ENCODE measurements around the gene DUSP5.

DNA sequence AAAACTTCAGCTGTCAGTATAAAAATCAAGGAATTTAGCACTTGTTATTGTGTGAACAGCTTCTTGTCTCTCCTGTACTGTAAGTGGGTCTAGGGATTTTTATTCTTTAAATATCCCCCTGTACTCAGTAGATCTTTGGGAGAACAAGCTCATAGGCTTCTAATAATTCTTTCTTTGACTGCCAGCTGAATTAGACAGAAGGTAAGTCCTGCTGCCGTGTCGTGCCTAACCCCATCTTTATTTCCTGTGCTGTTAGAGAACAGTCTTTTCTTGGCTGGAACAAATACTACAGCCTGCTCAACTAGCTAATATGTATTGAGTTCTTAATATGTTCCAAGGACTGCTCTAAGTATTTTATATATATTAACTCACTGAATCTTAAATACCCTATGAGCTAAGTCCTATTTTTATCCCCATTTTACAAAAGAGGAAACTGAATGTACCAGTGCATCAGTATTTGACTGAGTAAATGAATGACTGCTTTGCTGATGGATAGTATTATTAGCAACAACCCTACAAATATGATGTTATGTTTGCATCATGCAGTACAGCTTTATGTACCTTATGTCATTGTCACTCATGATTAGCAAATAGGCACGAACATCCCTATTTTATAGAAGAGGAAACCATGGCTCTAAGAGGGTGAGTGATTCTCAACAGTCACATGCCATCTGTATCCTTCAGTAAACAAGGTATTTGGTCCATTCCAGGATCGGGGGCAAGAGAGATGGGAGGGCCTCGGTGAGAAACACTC is 5.5 kb upstream of the DUSP5 start:
- TF ChIP-seq EZH2 (IDR thresholded peaks at IDR 0.05; ENCODE audit: borderline replicate concordance, low read length): no peak
- TF ChIP-seq, protein P1, sequence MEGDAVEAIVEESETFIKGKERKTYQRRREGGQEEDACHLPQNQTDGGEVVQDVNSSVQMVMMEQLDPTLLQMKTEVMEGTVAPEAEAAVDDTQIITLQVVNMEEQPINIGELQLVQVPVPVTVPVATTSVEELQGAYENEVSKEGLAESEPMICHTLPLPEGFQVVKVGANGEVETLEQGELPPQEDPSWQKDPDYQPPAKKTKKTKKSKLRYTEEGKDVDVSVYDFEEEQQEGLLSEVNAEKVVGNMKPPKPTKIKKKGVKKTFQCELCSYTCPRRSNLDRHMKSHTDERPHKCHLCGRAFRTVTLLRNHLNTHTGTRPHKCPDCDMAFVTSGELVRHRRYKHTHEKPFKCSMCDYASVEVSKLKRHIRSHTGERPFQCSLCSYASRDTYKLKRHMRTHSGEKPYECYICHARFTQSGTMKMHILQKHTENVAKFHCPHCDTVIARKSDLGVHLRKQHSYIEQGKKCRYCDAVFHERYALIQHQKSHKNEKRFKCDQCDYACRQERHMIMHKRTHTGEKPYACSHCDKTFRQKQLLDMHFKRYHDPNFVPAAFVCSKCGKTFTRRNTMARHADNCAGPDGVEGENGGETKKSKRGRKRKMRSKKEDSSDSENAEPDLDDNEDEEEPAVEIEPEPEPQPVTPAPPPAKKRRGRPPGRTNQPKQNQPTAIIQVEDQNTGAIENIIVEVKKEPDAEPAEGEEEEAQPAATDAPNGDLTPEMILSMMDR (conservative IDR thresholded peaks at IDR 0.05 in 1 of 2, IDR thresholded peaks at IDR 0.05 in 1 of 2; ENCODE audit: extremely low read depth in 1 of 2, insufficient read depth in 1 of 2, low read depth in 1 of 2, low read length in 2 of 2): no peak

Data from mammary epithelial cell (primary cell).